NCI-H446 (cell line): ENCODE results near the gene STARD3NL.
A peak's percentile ranks its signal among the peaks of the same experiment; 100 is the strongest.
"Not testable (repeated sequence)": the region's sequence is repeated elsewhere in the genome, so short reads cannot be mapped to it uniquely, and the experiment has no call there.

Experiments used
- DNase-seq, 2 experiments: peaks; one replicate each; lab custom pipeline; 2025; lab: John Stamatoyannopoulos, UW

Gene STARD3NL

GRCh38 chr7:38222481-38223096 lies 44.5 kb downstream of the STARD3NL start:
- peak; percentile 40 to 52 for DNase-seq

GRCh38 chr7:38223306-38223705 lies 45.3 kb downstream of the STARD3NL start:
- no peak for DNase-seq

- no peak for DNase-seq
Measured at GRCh38 chr7:38224392-38224791, 46.3 kb downstream of the STARD3NL start.

- DNase-seq = no peak
Measured at GRCh38 chr7:38229386-38229785, 51.3 kb downstream of the STARD3NL start.

GRCh38 chr7:38229884-38230642 lies 52.0 kb downstream of the STARD3NL start:
- DNase-seq = no peak

- no peak for DNase-seq
Measured at GRCh38 chr7:38232502-38233366, 54.7 kb downstream of the STARD3NL start.

GRCh38 chr7:38234759-38235158 lies 56.7 kb downstream of the STARD3NL start:
- not testable (repeated sequence) for DNase-seq

- no peak for DNase-seq
Measured at GRCh38 chr7:38235606-38236005, 57.6 kb downstream of the STARD3NL start.

GRCh38 chr7:38239129-38239528 lies 61.1 kb downstream of the STARD3NL start:
- not testable (repeated sequence) for DNase-seq

GRCh38 chr7:38241071-38241470 lies 63.0 kb downstream of the STARD3NL start:
- no peak for DNase-seq

GRCh38 chr7:38242814-38243213 lies 64.8 kb downstream of the STARD3NL start:
- no peak for DNase-seq

GRCh38 chr7:38243345-38243744 lies 65.3 kb downstream of the STARD3NL start:
- not testable (repeated sequence) for DNase-seq

GRCh38 chr7:38244516-38244915 lies 66.5 kb downstream of the STARD3NL start:
- DNase-seq = no peak

- DNase-seq = no peak
Measured at GRCh38 chr7:38245409-38245977, 67.4 kb downstream of the STARD3NL start.

- DNase-seq = no peak
Measured at GRCh38 chr7:38248069-38248567, 70.1 kb downstream of the STARD3NL start.

- DNase-seq = not testable (repeated sequence)
Measured at GRCh38 chr7:38249849-38250248, 71.8 kb downstream of the STARD3NL start.

- DNase-seq = no peak
Measured at GRCh38 chr7:38257350-38257677, 79.3 kb downstream of the STARD3NL start.

GRCh38 chr7:38259157-38259556 lies 81.1 kb downstream of the STARD3NL start:
- DNase-seq = not testable (repeated sequence)

GRCh38 chr7:38261601-38262000 lies 83.6 kb downstream of the STARD3NL start:
- not testable (repeated sequence) for DNase-seq

- DNase-seq = not testable (repeated sequence)
Measured at GRCh38 chr7:38262026-38262425, 84.0 kb downstream of the STARD3NL start.

GRCh38 chr7:38262545-38262944 lies 84.5 kb downstream of the STARD3NL start:
- no peak for DNase-seq

- not testable (repeated sequence) for DNase-seq
Measured at GRCh38 chr7:38263274-38263673, 85.2 kb downstream of the STARD3NL start.
